Measurements from ENCODE around the gene ANKFY1.

DNA sequence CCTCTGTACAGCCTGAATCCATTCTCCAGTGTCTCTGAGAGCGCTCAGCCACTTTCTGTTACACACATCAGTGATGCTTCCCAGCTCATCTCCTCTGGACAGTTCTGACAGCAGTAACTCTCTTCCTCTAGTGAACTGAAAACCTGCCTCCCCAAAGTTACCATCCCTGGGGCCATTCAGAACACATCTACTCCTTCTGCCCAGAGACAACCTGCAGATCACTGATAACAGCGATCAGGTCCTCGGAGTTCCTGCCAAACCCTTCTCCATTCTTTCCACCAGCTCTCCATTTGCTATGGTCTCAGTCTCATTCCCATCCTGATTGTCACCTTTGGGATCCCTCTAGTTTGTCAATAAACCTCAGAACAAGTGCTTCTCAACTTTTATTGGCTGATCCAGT is 128.3 kb downstream of the ANKFY1 start:
- TF ChIP-seq YY1 (IDR thresholded peaks at IDR 0.05; ENCODE audit: insufficient read depth, insufficient read length) = no peak
- no peak for TF ChIP-seq ZNF274 (IDR thresholded peaks at IDR 0.05; ENCODE audit: low read depth, low read length)
